WTC11 (cell line): Measurements from ENCODE around the gene TNRC6A. TPM values are rescaled to one million over a fixed set of nuclear protein-coding genes. Genes with fewer than 3 reads are reported as not detected.

Source experiments
- ATAC-seq: fragments of 200-7000 bp; cut with Tn5 transposase; 2 replicates; pipeline ENCODE4 v1.10.0; 2021; ENCODE audit warnings: mild to moderate bottlenecking, moderate library complexity
- CTCF ChIA-PET: fragments of 300-600 bp; sonication (Branson Sonifier 250); formaldehyde crosslinking; loops from one replicate; lab custom pipeline; 2021; ENCODE audit warnings: antibody characterized with exemption; lab: Charles Lee
- POLR2A ChIA-PET: fragments of 350-600 bp; sonication (Branson Sonifier 250); formaldehyde crosslinking; loops from one replicate; lab custom pipeline; 2021; ENCODE audit warnings: antibody characterized with exemption; lab: Charles Lee
- DNase-seq: peaks from one replicate; pipeline ENCODE4 v3.0.0; 2021; ENCODE audit warnings: low spot score
- H3K27ac Mint-ChIP-seq: 2 replicates; pipeline ENCODE4 v1.8.0; 2021; ENCODE audit warnings: mixed read lengths
- H3K27me3 Mint-ChIP-seq: 2 replicates; pipeline ENCODE4 v1.8.0; 2021; ENCODE audit warnings: low read depth, mild to moderate bottlenecking, moderate library complexity, mixed read lengths
- H3K36me3 Mint-ChIP-seq: 2 replicates; pipeline ENCODE4 v1.8.0; 2021; ENCODE audit warnings: mixed read lengths
- H3K4me1 Mint-ChIP-seq: 2 replicates; pipeline ENCODE4 v1.8.0; 2022; ENCODE audit warnings: mixed read lengths
- H3K4me3 Mint-ChIP-seq: 2 replicates; pipeline ENCODE4 v1.8.0; 2021; ENCODE audit warnings: mild to moderate bottlenecking, moderate library complexity, mixed read lengths
- H3K9me3 Mint-ChIP-seq: 2 replicates; pipeline ENCODE4 v1.8.0; 2021; ENCODE audit warnings: mixed read lengths
- CREB1 ChIP-seq: sonication (generic); formaldehyde crosslinking; IDR thresholded peaks from 2 replicates; pipeline ENCODE4 v1.8.0; 2023; ENCODE audit warnings: mild to moderate bottlenecking, missing genetic modification reagents
- CREM ChIP-seq: sonication (generic); formaldehyde crosslinking; IDR thresholded peaks from 2 replicates; pipeline ENCODE4 v1.8.1; 2022; ENCODE audit warnings: mild to moderate bottlenecking, missing genetic modification reagents, moderate library complexity
- ESRRA ChIP-seq: sonication (generic); formaldehyde crosslinking; IDR thresholded peaks from 2 replicates; pipeline ENCODE4 v1.8.1; 2022; ENCODE audit warnings: mild to moderate bottlenecking, missing genetic modification reagents, borderline replicate concordance
- NFATC4 ChIP-seq: fragments of 250-450 bp; sonication (Bioruptor Pico); IDR thresholded peaks from 2 replicates; pipeline ENCODE4 v1.9.0; 2021; ENCODE audit warnings: mild to moderate bottlenecking
- NR1H2 ChIP-seq: sonication (generic); formaldehyde crosslinking; IDR thresholded peaks from 2 replicates; pipeline ENCODE4 v1.9.0; 2021; ENCODE audit warnings: mild to moderate bottlenecking, moderate library complexity, missing genetic modification reagents
- PRRX2 ChIP-seq: fragments of 250-450 bp; sonication (Bioruptor Pico); IDR thresholded peaks from 2 replicates; pipeline ENCODE4 v1.8.0; 2021; ENCODE audit warnings: mild to moderate bottlenecking
- RELA ChIP-seq: sonication (generic); formaldehyde crosslinking; IDR thresholded peaks from 2 replicates; pipeline ENCODE4 v1.8.1; 2022; ENCODE audit warnings: missing genetic modification reagents, mild to moderate bottlenecking, borderline replicate concordance
- RORB ChIP-seq: fragments of 250-450 bp; sonication (Bioruptor Pico); IDR thresholded peaks from 2 replicates; pipeline ENCODE4 v1.9.0; 2021; ENCODE audit warnings: mild to moderate bottlenecking
- SMAD3 ChIP-seq: sonication (generic); formaldehyde crosslinking; IDR thresholded peaks from 2 replicates; pipeline ENCODE4 v1.8.0; 2022; ENCODE audit warnings: missing genetic modification reagents, mild to moderate bottlenecking, borderline replicate concordance
- SMAD4 ChIP-seq: sonication (generic); formaldehyde crosslinking; IDR thresholded peaks from 2 replicates; pipeline ENCODE4 v1.8.0; 2022; ENCODE audit warnings: mild to moderate bottlenecking, missing genetic modification reagents
- ZNF219 ChIP-seq: sonication (generic); formaldehyde crosslinking; IDR thresholded peaks from 2 replicates; pipeline ENCODE4 v1.8.0; 2023; ENCODE audit warnings: missing genetic modification reagents, mild to moderate bottlenecking, borderline replicate concordance
- ZNF263 ChIP-seq: sonication (generic); formaldehyde crosslinking; IDR thresholded peaks from 2 replicates; pipeline ENCODE4 v1.8.1; 2022; ENCODE audit warnings: low read depth, mild to moderate bottlenecking, moderate library complexity, missing genetic modification reagents
- ZNF396 ChIP-seq: fragments of 250-450 bp; sonication (Bioruptor Pico); IDR thresholded peaks from 2 replicates; pipeline ENCODE4 v1.8.0; 2021; ENCODE audit warnings: mild to moderate bottlenecking, moderate library complexity, borderline replicate concordance
- ZNF671 ChIP-seq: fragments of 250-450 bp; sonication (Bioruptor Pico); IDR thresholded peaks from 2 replicates; pipeline ENCODE4 v1.8.0; 2021; ENCODE audit warnings: mild to moderate bottlenecking
- total RNA-seq: library from RNA; stranded (reverse); gene quantifications from 3 replicates; pipeline ENCODE4 v1.2.3, GENCODE V29; 2021
- TF ChIP-seq, protein P1 (sequence below): sonication (generic); formaldehyde crosslinking; IDR thresholded peaks from 2 replicates; pipeline ENCODE4 v1.8.1; 2022; ENCODE audit warnings: mild to moderate bottlenecking, moderate library complexity, missing genetic modification reagents
- TF ChIP-seq, protein P2 (sequence below): fragments of 250-450 bp; sonication (Bioruptor Pico); IDR thresholded peaks from 2 replicates; pipeline ENCODE4 v1.9.0; 2021; ENCODE audit warnings: mild to moderate bottlenecking
- TF ChIP-seq, protein P3 (sequence below): sonication (generic); formaldehyde crosslinking; IDR thresholded peaks from 2 replicates; pipeline ENCODE4 v1.8.0; 2022; ENCODE audit warnings: mild to moderate bottlenecking, missing genetic modification reagents
- TF ChIP-seq, protein P4 (sequence below): sonication (generic); formaldehyde crosslinking; IDR thresholded peaks from 2 replicates; pipeline ENCODE4 v1.8.0; 2022; ENCODE audit warnings: mild to moderate bottlenecking, missing genetic modification reagents
- TF ChIP-seq, protein P5 (sequence below): sonication (generic); formaldehyde crosslinking; IDR thresholded peaks from 2 replicates; pipeline ENCODE4 v1.8.1; 2022; ENCODE audit warnings: missing genetic modification reagents, borderline replicate concordance
- TF ChIP-seq, protein P6 (sequence below): sonication (generic); formaldehyde crosslinking; IDR thresholded peaks from 2 replicates; pipeline ENCODE4 v1.8.0; 2023; ENCODE audit warnings: missing genetic modification reagents, mild to moderate bottlenecking, borderline replicate concordance
- TF ChIP-seq, protein P7 (sequence below): sonication (generic); formaldehyde crosslinking; IDR thresholded peaks from 2 replicates; pipeline ENCODE4 v1.8.1; 2023; ENCODE audit warnings: mild to moderate bottlenecking, missing genetic modification reagents, moderate library complexity
- TF ChIP-seq, protein P8 (sequence below): sonication (generic); formaldehyde crosslinking; IDR thresholded peaks from 2 replicates; pipeline ENCODE4 v1.8.1; 2023; ENCODE audit warnings: mild to moderate bottlenecking, missing genetic modification reagents

The TNRC6A gene
- total RNA-seq, 1 experiment from 2014 or later, result 86.3 TPM

DNA sequence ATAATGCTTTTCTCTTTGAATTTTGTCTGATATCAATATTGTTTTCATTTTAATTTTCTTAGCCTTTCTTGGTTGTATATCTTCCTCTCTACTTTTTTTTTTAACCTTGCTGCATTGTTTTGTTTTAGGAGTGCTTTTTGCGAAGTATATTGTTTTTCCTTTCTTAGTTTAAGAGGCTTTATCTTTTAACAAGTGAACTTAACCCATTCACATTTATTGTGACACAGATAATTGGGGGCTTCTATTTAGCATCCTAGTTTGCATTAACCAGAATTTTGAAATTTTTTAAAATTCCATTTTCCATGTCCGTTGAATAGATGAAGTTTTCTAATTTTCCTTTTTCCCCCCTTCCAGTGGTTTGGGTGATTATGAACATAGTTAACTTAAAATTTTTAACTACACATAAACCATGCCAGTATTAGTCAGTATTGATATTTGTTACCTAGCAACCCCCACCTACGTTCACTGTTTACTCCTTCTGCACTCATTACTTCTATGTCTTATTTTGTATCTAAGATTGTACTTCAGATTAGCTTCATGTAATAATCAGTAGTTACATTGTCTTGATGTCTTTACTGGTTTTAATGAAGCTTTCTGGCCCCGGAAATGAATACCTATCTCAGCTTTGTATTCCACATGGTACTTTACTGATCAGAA lies 44.4 kb downstream of the TNRC6A start:
- H3K27me3 Mint-ChIP-seq, result no peaks in the 10 kb centered on the region
- TF ChIP-seq CREB1 (CRISPR knock-in tag) (no peak), CREM (no peak), SMAD3 (no peak), RORB (no peak)
- TF ChIP-seq, protein P1, sequence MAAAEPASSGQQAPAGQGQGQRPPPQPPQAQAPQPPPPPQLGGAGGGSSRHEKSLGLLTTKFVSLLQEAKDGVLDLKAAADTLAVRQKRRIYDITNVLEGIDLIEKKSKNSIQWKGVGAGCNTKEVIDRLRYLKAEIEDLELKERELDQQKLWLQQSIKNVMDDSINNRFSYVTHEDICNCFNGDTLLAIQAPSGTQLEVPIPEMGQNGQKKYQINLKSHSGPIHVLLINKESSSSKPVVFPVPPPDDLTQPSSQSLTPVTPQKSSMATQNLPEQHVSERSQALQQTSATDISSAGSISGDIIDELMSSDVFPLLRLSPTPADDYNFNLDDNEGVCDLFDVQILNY (CRISPR knock-in tag), result no peak
- TF ChIP-seq, protein P2, sequence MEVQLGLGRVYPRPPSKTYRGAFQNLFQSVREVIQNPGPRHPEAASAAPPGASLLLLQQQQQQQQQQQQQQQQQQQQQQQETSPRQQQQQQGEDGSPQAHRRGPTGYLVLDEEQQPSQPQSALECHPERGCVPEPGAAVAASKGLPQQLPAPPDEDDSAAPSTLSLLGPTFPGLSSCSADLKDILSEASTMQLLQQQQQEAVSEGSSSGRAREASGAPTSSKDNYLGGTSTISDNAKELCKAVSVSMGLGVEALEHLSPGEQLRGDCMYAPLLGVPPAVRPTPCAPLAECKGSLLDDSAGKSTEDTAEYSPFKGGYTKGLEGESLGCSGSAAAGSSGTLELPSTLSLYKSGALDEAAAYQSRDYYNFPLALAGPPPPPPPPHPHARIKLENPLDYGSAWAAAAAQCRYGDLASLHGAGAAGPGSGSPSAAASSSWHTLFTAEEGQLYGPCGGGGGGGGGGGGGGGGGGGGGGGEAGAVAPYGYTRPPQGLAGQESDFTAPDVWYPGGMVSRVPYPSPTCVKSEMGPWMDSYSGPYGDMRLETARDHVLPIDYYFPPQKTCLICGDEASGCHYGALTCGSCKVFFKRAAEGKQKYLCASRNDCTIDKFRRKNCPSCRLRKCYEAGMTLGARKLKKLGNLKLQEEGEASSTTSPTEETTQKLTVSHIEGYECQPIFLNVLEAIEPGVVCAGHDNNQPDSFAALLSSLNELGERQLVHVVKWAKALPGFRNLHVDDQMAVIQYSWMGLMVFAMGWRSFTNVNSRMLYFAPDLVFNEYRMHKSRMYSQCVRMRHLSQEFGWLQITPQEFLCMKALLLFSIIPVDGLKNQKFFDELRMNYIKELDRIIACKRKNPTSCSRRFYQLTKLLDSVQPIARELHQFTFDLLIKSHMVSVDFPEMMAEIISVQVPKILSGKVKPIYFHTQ (CRISPR knock-in tag), result no peak
- H3K27ac Mint-ChIP-seq, result peak overlapping the region; percentile 61; the same call in 1 of the 2 replicates
- ATAC-seq, result no peak
- peaks cover 49% of the 10 kb centered on the region for H3K36me3 Mint-ChIP-seq
- no peak for DNase-seq
- H3K9me3 Mint-ChIP-seq, result no peaks in the 10 kb centered on the region
- H3K4me3 Mint-ChIP-seq, result no peak overlapping the region
- POLR2A ChIA-PET, result no interaction called here
- CTCF ChIA-PET, result no interaction called here
- H3K4me1 Mint-ChIP-seq, result peaks cover 18% of the 10 kb centered on the region

DNA sequence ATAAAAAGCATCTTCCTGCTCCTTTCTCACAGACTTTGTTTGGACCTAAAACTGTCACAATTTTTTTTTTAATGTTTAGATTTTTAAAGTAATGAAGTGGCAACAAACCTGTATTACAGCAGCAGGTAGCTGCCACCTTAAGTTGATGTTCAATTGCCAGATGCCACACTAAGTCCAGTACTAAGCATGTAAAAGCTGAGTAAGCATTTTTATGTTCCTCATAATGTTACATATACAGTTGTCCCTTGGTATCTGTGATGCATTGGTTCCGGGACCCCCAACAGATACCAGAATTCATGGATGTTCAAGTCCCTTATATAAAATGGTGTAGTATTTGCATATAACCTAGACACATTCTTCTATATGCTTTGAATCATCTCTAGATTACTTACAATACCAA lies 45.1 kb downstream of the TNRC6A start:
- CTCF ChIA-PET, result no interaction called here
- POLR2A ChIA-PET, result no interaction called here
- Mint-ChIP-seq H3K4me3 (no peak overlapping the region), H3K27me3 (no peaks in the 10 kb centered on the region), H3K4me1 (peaks cover 12% of the 10 kb centered on the region), H3K9me3 (no peaks in the 10 kb centered on the region), H3K27ac (no peak overlapping the region), H3K36me3 (peaks cover 53% of the 10 kb centered on the region)
- no peak for DNase-seq
- ATAC-seq, result no peak
- no peak for TF ChIP-seq ZNF671 (CRISPR knock-in tag)
- no peak for TF ChIP-seq NR1H2 (CRISPR knock-in tag)
- TF ChIP-seq, protein P3, sequence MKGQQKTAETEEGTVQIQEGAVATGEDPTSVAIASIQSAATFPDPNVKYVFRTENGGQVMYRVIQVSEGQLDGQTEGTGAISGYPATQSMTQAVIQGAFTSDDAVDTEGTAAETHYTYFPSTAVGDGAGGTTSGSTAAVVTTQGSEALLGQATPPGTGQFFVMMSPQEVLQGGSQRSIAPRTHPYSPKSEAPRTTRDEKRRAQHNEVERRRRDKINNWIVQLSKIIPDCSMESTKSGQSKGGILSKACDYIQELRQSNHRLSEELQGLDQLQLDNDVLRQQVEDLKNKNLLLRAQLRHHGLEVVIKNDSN, result no peak
- TF ChIP-seq RELA, result no peak
- no peak for TF ChIP-seq NFATC4 (CRISPR knock-in tag)
- no peak for TF ChIP-seq SMAD4 (CRISPR knock-in tag)
- no peak for TF ChIP-seq ZNF396 (CRISPR knock-in tag)
- TF ChIP-seq, protein P4, sequence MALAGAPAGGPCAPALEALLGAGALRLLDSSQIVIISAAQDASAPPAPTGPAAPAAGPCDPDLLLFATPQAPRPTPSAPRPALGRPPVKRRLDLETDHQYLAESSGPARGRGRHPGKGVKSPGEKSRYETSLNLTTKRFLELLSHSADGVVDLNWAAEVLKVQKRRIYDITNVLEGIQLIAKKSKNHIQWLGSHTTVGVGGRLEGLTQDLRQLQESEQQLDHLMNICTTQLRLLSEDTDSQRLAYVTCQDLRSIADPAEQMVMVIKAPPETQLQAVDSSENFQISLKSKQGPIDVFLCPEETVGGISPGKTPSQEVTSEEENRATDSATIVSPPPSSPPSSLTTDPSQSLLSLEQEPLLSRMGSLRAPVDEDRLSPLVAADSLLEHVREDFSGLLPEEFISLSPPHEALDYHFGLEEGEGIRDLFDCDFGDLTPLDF (CRISPR knock-in tag), result no peak
- TF ChIP-seq ZNF219, result no peak
- TF ChIP-seq, protein P5, sequence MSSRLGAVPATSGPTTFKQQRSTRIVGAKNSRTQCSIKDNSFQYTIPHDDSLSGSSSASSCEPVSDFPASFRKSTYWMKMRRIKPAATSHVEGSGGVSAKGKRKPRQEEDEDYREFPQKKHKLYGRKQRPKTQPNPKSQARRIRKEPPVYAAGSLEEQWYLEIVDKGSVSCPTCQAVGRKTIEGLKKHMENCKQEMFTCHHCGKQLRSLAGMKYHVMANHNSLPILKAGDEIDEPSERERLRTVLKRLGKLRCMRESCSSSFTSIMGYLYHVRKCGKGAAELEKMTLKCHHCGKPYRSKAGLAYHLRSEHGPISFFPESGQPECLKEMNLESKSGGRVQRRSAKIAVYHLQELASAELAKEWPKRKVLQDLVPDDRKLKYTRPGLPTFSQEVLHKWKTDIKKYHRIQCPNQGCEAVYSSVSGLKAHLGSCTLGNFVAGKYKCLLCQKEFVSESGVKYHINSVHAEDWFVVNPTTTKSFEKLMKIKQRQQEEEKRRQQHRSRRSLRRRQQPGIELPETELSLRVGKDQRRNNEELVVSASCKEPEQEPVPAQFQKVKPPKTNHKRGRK (CRISPR knock-in tag), result no peak
- no peak for TF ChIP-seq CREM
- TF ChIP-seq, protein P6, sequence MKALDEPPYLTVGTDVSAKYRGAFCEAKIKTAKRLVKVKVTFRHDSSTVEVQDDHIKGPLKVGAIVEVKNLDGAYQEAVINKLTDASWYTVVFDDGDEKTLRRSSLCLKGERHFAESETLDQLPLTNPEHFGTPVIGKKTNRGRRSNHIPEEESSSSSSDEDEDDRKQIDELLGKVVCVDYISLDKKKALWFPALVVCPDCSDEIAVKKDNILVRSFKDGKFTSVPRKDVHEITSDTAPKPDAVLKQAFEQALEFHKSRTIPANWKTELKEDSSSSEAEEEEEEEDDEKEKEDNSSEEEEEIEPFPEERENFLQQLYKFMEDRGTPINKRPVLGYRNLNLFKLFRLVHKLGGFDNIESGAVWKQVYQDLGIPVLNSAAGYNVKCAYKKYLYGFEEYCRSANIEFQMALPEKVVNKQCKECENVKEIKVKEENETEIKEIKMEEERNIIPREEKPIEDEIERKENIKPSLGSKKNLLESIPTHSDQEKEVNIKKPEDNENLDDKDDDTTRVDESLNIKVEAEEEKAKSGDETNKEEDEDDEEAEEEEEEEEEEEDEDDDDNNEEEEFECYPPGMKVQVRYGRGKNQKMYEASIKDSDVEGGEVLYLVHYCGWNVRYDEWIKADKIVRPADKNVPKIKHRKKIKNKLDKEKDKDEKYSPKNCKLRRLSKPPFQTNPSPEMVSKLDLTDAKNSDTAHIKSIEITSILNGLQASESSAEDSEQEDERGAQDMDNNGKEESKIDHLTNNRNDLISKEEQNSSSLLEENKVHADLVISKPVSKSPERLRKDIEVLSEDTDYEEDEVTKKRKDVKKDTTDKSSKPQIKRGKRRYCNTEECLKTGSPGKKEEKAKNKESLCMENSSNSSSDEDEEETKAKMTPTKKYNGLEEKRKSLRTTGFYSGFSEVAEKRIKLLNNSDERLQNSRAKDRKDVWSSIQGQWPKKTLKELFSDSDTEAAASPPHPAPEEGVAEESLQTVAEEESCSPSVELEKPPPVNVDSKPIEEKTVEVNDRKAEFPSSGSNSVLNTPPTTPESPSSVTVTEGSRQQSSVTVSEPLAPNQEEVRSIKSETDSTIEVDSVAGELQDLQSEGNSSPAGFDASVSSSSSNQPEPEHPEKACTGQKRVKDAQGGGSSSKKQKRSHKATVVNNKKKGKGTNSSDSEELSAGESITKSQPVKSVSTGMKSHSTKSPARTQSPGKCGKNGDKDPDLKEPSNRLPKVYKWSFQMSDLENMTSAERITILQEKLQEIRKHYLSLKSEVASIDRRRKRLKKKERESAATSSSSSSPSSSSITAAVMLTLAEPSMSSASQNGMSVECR (CRISPR knock-in tag), result no peak
- no peak for TF ChIP-seq ZNF263 (CRISPR knock-in tag)
- TF ChIP-seq, protein P7, sequence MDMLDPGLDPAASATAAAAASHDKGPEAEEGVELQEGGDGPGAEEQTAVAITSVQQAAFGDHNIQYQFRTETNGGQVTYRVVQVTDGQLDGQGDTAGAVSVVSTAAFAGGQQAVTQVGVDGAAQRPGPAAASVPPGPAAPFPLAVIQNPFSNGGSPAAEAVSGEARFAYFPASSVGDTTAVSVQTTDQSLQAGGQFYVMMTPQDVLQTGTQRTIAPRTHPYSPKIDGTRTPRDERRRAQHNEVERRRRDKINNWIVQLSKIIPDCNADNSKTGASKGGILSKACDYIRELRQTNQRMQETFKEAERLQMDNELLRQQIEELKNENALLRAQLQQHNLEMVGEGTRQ (CRISPR knock-in tag), result no peak
- TF ChIP-seq PRRX2 (CRISPR knock-in tag), result no peak
- no peak for TF ChIP-seq ESRRA (CRISPR knock-in tag)
- TF ChIP-seq, protein P8, sequence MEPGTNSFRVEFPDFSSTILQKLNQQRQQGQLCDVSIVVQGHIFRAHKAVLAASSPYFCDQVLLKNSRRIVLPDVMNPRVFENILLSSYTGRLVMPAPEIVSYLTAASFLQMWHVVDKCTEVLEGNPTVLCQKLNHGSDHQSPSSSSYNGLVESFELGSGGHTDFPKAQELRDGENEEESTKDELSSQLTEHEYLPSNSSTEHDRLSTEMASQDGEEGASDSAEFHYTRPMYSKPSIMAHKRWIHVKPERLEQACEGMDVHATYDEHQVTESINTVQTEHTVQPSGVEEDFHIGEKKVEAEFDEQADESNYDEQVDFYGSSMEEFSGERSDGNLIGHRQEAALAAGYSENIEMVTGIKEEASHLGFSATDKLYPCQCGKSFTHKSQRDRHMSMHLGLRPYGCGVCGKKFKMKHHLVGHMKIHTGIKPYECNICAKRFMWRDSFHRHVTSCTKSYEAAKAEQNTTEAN (CRISPR knock-in tag), result no peak
